Tibial artery (tissue), 4 donors: ENCODE measurements around the gene ARPC5L.

ENCODE experiments used
- DNase-seq, 2 donors: peaks; one replicate each; pipeline ENCODE4 v3.0.0-alpha.2; 2019
- H3K27ac ChIP-seq, 2 donors: fragments of 200-600 bp; sonication (generic) in 1 of 2; 1 replicate in 1 of 2; 2 replicates in 1 of 2; pipeline ENCODE4 v1.5.1; 2018 to 2019; ENCODE audit warnings: mild to moderate bottlenecking in 1 of 2
- H3K27me3 ChIP-seq, 2 donors: fragments of 200-600 bp; sonication (generic) in 1 of 2; one replicate each; pipeline versions ENCODE4 v1.5.1 to v1.6.0; 2016 to 2019
- H3K36me3 ChIP-seq, 3 donors: fragments of 200-600 bp; sonication (generic) in 2 of 3; one replicate each; pipeline ENCODE4 v1.5.1; 2016 to 2019; ENCODE audit warnings: mild to moderate bottlenecking in 2 of 3
- H3K4me1 ChIP-seq, 4 donors: fragments of 200-600 bp; sonication (generic) in 2 of 4; 1 replicate in 3 of 4; 2 replicates in 1 of 4; pipeline ENCODE4 v1.5.1; 2016 to 2019
- H3K4me3 ChIP-seq, 2 donors: fragments of 200-600 bp; sonication (generic) in 1 of 2; 1 replicate in 1 of 2; 2 replicates in 1 of 2; pipeline ENCODE4 v1.5.1; 2018 to 2019; ENCODE audit warnings: mild to moderate bottlenecking in 2 of 2
- H3K9me3 ChIP-seq, 3 donors: fragments of 200-600 bp; sonication (generic) in 1 of 3; one replicate each; pipeline ENCODE4 v1.5.1; 2016 to 2019
- CTCF ChIP-seq, 2 experiments: fragments of 200-600 bp in 1 of 2; fragments of 450-650 bp in 1 of 2; IDR thresholded peaks; one replicate each; pipeline ENCODE4 v1.5.1; 2017 to 2019; ENCODE audit warnings: antibody characterized with exemption in 2 of 2, mild to moderate bottlenecking in 1 of 2, moderate library complexity in 1 of 2
- intact Hi-C: fragments of 100-400 bp; cut with DNase I; formaldehyde crosslinking; loops from one replicate; pipeline ENCODE4 v1.15.0; 2023; ENCODE audit warnings: low total_unique reads

The ARPC5L gene

DNA sequence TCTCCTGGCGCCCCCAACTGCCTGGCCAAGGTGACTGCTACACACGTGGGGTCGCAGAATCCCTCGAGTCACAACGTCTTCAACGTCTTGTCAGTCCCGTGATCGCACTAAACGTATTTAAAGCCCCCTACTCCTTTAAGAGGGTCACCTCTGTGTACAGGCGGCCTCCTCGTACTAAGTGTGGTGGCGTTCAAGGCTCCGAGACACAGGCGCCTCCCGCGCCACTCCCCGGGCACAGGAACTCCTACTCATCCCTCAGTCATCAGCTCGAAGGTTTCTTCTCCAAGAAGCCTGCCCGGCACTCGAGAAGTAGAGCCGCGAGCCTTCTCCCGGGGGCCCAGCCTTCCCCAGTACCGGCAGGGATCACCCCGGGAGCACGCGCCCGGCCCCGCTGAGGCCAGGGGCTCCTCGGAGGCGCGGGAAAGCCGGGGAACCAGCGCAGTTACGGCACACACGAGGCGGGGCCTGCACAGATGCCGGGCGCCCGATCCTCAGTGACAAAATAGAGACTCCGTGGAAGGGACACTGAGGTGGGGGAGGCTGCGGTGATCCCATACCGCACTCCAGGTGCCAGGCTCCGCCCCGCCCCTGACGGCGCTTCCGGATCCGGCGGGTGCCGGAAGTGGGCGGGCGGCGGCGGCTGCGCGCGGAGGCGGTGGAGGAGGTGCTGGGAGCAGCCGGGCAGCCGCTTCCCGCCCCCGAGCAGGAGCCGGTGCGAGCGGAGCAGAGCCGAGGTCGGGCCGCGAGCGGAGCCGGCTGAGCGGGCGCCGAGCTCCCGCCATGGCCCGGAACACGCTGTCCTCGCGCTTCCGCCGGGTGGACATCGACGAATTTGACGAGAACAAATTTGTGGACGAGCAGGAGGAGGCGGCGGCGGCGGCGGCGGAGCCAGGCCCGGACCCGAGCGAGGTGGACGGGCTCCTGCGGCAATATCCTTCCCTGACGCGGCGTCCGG lies 6.9 kb downstream of the ARPC5L start:
- peaks cover 0 to 6% (median 0%) of the 10 kb centered on the region in 3 donors for H3K36me3 ChIP-seq
- no peaks in the 10 kb centered on the region for H3K9me3 ChIP-seq
- intact Hi-C loops, result loop anchor here (10.0 kb wide), 1 partner anchor 276 kb away; the partner anchor contains the start of gene SCAI
- H3K4me1 ChIP-seq, result peaks cover 0 to 56% (median 45%) of the 10 kb centered on the region in 4 donors
- H3K27me3 ChIP-seq, result no peaks in the 10 kb centered on the region
- H3K27ac ChIP-seq, result peak overlapping the region; percentile 87 to 90
- no peak for TF ChIP-seq CTCF (IDR thresholded peaks at IDR 0.05)
- peak overlapping the region; percentile 80 to 82 for H3K4me3 ChIP-seq
- DNase-seq, result peak; percentile 77 to 91

DNA sequence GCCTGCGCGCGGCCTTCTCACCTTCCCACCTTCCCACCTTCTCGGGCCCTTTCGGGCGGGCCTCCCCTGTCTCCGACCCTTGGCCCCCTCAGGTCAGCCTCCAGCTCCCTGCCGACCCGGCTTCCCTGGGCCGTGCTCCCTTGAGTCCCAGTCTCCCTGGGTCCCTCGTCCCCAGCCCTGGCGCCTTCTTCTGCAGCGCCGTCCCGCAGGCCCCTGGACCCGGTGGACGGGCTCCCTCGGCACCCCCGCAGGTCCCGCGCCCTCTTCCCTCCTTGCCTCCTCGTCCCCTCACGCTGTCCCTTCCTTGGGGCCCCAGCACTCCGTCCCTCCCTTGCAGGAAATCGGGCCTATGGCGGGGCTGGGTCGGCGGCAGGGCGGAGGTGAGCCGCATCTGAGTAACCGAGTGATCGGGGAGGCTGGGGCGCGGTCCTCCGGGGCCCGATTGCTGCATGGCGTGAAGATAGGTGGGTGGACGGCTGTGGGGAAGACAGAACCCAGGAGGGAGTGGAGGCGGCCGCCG lies 7.6 kb downstream of the ARPC5L start:
- no peaks in the 10 kb centered on the region for H3K27me3 ChIP-seq
- H3K36me3 ChIP-seq, result peaks cover 0 to 13% (median 0%) of the 10 kb centered on the region in 3 donors
- no peak for TF ChIP-seq CTCF (IDR thresholded peaks at IDR 0.05)
- peak overlapping the region; percentile 87 to 90 for H3K27ac ChIP-seq
- no peaks in the 10 kb centered on the region for H3K9me3 ChIP-seq
- intact Hi-C loops, result loop anchor here (10.0 kb wide), 1 partner anchor 275 kb away; the partner anchor contains the start of gene SCAI
- peak in 1 of 2 donors; percentile 69 for DNase-seq
- peak overlapping the region; percentile 80 to 82 for H3K4me3 ChIP-seq
- H3K4me1 ChIP-seq, result peaks cover 0 to 61% (median 45%) of the 10 kb centered on the region in 4 donors

- Histone ChIP-seq H3K4me1 (peaks cover 0 to 61% (median 45%) of the 10 kb centered on the region in 4 donors), H3K4me3 (peak overlapping the region; percentile 80 to 82), H3K27ac (peak overlapping the region; percentile 87 to 90), H3K27me3 (no peaks in the 10 kb centered on the region), H3K9me3 (no peaks in the 10 kb centered on the region), H3K36me3 (peaks cover 4 to 18% (median 4%) of the 10 kb centered on the region in 3 donors)
- no peak for TF ChIP-seq CTCF (IDR thresholded peaks at IDR 0.05)
- no peak for DNase-seq
- intact Hi-C loops, result loop anchor here (10.0 kb wide), 1 partner anchor 275 kb away; the partner anchor contains the start of gene SCAI
These were observed 8.1 kb downstream of the ARPC5L start for GRCh38 chr9:124869986-124870560.

DNA sequence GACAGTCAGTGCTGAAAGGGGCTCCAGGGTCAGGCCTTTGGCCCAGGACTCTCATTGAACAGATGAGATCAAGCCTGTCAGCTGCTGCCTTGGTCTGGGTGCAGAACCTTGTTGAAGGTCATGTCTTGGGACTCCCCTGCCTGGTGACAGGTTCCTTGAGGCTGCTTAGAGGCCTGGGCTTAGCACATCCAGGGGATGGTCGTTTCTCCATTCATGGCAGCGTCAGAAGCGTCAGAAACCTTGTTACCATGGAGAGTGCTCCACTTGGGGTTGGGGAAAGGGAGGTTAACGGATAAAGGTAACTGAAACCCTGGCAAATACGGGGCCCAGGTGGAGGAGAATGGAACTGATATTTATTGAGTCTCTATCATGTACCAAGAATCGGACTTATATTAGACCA lies 8.8 kb downstream of the ARPC5L start:
- no peaks in the 10 kb centered on the region for H3K9me3 ChIP-seq
- no peak for DNase-seq
- TF ChIP-seq CTCF (IDR thresholded peaks at IDR 0.05), result no peak
- intact Hi-C loops, result no loop called here
- peaks cover 10 to 25% (median 11%) of the 10 kb centered on the region in 3 donors for H3K36me3 ChIP-seq
- H3K4me1 ChIP-seq, result peaks cover 0 to 61% (median 45%) of the 10 kb centered on the region in 4 donors
- H3K27ac ChIP-seq, result peak overlapping the region; percentile 43 to 90
- H3K4me3 ChIP-seq, result peak overlapping the region in 1 of 2 donors; percentile 82
- no peaks in the 10 kb centered on the region for H3K27me3 ChIP-seq

DNA sequence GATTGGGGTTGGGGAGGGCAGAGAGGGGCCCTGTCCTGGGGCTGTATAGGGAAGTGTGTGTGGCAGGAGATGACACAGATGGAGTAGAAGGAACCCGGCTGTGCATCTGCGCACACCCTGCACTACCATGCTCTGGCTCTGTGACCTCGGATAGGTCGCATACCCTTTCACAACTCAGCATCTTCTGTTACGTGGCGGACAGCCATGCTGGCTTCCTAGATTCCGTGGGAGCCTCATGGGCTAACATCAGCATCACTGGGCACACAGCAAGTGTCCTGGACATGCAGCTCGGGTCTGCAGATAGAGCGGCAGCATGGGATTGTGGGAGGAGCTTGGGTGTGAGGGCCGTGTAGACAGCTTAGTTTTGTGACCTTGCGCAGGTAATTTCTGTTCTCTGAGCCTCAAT lies 9.2 kb downstream of the ARPC5L start:
- no peak for TF ChIP-seq CTCF (IDR thresholded peaks at IDR 0.05)
- Histone ChIP-seq H3K27me3 (no peaks in the 10 kb centered on the region), H3K4me3 (no peak overlapping the region), H3K27ac (peak overlapping the region in 1 of 2 donors; percentile 43), H3K4me1 (peaks cover 0 to 61% (median 45%) of the 10 kb centered on the region in 4 donors), H3K9me3 (no peaks in the 10 kb centered on the region), H3K36me3 (peaks cover 15 to 29% (median 15%) of the 10 kb centered on the region in 3 donors)
- DNase-seq, result no peak
- intact Hi-C loops, result no loop called here
